Stimulated activated CD4-positive, alpha-beta T cell treated with anti-CD3 and anti-CD28 coated beads, Interleukin-15, amount 100 ng/mL, for 48 hours (primary cell): ENCODE measurements around the gene PHACTR1.
"Not testable (repeated sequence)": the region's sequence is repeated elsewhere in the genome, so short reads cannot be mapped to it uniquely, and the experiment has no call there.

Source experiments
- DNase-seq, 2 donors: peaks; one replicate each; pipeline ENCODE4 v3.0.0-alpha.2; 2020; ENCODE audit warnings: low read depth in 2 of 2

PHACTR1 gene

GRCh38 chr6:13157293-13157692 is 440.7 kb downstream of the PHACTR1 start:
- DNase-seq = no peak

DNA sequence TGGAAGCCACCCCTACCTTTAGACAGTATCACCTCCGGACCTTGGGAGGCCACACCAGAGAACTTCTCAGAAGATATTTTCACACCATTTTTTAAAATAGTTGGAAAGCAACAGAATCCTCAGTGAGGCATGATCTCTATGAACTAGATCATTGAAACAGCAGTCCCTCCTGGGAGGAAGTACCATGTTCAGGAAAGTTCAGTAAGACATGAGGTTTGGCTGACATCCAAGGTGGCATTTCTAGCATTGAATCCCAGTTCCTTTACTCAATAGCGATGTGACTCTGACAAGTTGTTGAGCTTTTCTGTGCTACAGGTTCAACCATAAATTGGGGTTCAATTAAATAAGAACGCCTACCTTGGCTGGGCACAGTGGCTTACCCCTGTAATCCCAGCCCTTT is 442.7 kb downstream of the PHACTR1 start:
- DNase-seq = no peak

DNA sequence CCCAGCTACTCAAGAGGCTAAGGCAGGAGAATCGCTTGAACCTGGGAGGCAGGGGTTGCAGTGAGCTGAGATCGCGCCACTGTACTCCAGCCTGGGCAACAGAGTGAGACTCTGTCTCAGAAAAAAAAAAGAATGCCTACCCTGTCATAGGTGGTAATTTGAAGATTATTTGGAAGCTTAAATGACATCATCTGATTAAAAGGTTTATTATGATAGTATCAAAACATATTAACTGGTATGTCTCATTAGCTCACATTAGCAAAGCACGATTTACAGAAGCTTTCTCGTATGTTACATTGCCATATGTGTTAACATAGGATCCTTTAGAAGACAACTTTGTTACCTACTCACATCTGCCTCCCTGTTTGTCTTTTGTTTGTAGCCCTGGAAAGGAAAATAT is 443.3 kb downstream of the PHACTR1 start:
- DNase-seq = not testable (repeated sequence)

DNA sequence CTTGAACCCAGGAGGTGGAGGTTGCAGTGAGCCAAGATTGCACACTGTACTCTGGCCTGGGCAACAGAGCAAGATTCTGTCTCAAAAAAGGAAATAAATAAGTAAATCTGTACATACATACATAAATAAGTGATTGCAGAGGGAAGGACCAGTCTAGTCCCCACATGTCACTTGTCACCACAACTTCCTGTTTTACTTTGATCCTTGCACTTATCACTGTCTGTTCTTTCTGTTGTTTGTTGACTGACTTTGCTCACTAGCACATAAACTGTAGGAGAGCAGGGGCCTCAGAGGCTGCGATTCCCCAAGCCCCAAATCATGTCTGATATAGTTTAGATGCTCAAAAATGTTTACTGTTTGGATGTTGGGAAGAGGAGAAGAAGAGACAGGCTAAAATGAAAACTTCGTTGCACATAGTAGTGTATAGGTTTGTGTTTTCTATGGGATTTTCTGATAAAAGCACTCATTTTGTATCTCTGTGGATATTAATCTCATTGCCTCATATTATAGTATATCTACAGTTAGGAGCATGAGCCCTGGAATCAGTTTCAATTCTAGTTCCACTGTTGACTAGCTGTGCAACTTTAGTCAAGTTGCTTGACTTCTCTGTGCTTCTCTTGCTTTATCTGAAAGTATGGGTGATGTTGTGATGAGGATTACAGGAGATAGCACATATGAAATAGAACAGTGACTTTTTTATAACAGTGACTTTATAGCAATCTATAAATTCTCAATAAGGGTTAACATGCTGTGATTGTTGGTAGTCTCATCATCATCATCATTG is 446.8 kb downstream of the PHACTR1 start:
- DNase-seq = no peak

DNA sequence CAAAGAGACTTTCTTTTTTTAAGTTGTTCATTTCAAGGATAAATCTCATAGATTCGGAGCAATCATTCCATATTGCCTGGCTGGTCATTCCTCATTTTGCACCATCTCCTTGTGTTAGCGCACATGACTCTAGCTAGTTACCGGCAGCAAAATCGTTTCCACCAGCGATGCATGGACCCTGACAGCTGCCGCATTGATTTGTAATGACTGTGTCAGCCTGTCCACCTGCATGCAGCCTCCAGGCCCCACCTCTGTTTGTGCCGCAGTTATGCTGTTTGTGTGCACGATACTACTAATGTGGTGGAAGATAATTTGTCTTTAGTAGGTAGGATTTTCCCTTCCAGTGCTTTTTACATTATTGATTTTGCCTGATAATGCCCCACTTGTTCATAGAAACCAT is 447.7 kb downstream of the PHACTR1 start:
- DNase-seq = no peak

DNA sequence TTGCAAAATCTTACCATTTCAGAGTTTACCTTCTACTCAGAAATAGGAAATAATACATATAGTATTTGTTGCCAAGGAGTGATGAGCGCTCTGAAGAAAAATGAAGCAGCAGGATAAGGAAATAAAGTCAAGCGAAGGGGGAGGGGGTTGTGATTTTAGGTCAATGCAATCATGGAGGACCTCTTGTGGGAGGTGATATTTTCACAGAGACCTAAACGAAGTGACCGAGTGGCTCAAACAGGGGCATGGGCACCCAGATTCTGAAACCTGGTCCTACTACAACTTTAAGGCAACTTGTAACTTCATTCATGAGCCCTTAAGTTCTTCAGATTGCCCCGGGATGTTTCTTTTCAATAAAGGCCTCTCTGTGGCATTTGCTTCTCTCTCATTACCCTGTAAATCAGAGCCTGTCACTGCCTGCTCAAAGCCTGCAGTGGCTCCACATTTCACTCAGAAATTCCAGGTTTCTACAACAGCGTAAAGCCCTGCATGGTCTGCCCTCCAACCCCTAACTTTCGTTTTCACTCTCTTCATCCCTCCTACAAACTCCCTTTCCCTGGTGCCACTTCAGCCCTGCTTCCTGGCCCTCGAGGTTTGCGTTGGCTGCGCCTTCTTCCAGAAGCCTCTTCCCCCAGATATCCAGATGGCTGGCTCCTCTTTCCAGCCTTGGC is 449.1 kb downstream of the PHACTR1 start:
- no peak for DNase-seq

DNA sequence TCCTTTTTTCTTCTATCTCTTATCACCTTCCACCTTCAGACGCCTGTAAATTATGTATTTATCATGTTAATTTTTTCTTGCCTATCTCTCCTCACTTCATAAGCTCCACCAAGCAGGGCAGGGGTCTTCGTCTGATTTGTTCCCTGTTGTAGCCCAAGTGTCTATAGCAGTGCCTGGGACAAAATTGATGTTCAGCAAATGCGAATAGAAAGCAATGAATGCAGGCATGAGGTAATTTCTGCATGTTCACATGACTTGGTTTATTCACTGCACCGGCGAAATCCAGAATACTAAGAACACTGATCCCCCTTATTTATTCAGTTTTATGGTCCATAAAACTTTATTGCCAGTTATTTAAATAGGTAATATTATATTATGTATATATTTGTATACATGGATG is 449.7 kb downstream of the PHACTR1 start:
- no peak for DNase-seq

- DNase-seq = no peak
Observed at GRCh38 chr6:13166916-13167315, 450.3 kb downstream of the PHACTR1 start.

GRCh38 chr6:13172291-13172690 is 455.7 kb downstream of the PHACTR1 start:
- DNase-seq = no peak

- DNase-seq = no peak
Observed at GRCh38 chr6:13175087-13175486, 458.5 kb downstream of the PHACTR1 start.

DNA sequence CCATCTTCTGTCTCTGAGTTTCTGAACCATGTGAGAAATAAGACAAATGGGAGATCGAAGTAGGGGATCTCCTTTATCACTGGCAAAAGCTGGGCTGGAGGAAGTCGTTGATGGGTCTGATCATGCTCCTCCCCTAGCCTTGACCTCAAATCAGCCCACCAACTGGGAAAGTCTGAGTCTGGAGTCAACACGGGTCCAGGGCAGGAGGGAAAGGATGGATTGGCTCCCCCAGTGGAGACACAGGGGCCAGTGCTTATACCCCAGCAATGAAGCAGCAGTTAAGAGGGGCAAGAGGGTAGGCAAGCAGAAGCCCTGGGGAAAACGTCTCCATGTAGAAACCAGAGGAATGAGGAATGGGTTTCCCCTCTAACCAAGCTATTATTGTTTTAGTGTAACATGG is 459.2 kb downstream of the PHACTR1 start:
- DNase-seq = no peak

GRCh38 chr6:13177664-13178063 is 461.1 kb downstream of the PHACTR1 start:
- no peak for DNase-seq

- DNase-seq = no peak
Observed at GRCh38 chr6:13178107-13178506, 461.5 kb downstream of the PHACTR1 start.

- DNase-seq = no peak
Observed at GRCh38 chr6:13180538-13180937, 464.0 kb downstream of the PHACTR1 start.

DNA sequence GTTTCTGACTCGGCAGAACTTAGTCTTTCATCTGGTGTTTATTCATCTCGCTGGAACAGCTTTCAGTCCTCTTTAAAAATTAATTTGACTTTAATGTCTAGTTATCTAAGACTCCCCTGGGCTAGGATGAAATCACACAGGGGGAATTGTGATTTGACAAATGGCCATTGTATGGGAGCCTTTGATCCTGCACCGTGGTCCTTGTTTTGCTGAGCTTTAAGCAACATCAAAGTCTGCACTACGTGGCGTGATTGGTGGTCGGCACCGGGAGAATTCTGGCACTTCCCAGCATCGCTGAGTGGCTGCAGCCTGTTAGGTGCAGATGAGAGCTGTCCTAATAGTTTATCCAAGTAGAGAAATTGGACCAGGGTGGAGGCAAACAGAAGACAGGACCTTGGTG is 464.8 kb downstream of the PHACTR1 start:
- no peak for DNase-seq

DNA sequence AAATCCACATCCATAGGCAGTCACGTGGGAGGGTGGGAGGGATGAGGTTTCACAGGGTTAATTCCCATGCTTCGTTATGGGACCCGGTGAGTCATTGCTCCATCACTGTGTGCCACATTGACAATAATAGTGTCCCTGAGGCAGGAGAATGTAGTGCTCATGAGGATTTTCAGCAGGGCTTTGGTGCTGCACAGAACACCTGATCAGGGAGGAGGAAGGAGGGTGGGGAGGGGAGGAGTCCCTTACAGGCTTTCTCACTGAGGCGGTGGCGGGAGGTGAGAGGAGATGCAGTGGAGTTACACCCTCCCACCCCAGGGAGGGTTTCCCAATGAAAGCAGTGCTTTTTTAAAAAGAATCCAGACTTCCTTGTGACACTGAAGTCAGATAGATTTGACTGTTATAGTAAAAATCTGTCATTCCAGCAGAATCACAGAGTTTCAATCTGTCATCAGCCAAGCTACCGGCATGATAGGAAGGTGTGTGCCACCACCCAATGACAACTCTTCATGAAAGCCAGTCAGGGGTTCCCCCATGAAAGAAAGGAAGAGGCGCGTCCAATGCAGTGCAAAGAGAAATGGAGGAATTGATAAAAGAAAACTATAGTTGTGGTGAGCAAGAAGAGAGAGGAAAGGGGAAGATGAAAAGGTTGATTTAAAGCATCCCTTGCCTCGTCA is 467.0 kb downstream of the PHACTR1 start:
- DNase-seq = no peak

DNA sequence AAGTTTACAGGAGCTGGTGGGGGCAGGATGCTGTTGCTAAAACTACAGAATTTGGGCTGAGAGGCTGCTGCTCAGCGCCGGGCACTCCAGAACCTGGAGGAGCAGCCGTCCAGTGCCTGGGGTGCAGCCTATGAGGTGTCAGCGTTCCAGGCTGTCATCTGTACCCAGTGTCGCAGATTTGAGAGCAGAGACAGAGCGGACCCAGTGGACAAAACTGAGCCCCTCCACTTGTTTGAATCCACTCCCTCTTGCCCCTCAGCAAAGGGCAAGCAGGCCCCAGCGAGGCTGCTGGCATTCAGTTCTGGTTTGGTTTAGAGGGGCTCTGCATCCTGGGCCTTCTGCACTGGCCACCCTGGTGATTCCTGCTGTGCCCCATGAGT is 467.5 kb downstream of the PHACTR1 start:
- no peak for DNase-seq

DNA sequence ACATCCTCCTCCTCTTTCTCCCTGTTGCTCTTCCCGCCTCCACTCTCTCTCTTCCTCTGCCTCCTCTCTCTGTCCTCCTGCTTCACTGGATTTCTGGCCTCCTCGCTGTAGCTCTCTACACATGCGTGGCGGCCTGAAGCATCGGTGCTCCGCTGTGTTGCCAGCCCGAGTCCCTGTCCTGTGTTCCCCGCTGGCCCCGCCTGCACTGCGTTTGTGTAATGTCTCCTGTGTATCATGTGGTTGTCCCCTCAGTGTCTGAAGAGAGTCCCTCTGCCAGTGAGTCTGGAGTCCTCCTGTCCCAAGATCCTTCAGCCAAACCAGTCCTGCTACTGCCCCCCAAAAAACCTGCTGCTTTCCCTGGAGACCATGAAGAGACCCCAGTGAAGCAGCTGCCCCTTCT is 468.0 kb downstream of the PHACTR1 start:
- DNase-seq = no peak

DNA sequence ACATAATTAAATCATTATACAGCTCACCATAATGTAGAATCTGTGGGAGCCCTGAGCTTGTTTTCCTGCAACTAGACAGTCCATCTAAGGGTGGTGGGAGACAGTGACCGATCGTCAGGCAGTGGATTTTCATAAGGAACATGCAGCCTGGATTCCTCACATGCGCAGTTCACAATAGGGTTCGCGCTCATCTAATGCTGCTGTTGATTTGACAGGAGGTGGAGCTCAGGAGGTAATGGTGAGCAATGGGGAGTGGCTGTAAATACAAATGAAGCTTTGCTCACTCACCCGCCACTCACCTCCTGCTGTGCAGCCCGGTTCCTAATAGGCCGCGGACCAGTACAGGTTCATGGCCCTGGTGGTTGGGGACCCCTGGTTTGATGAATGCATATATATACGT is 470.3 kb downstream of the PHACTR1 start:
- no peak for DNase-seq

GRCh38 chr6:13187692-13188091 is 471.1 kb downstream of the PHACTR1 start:
- DNase-seq = no peak

DNA sequence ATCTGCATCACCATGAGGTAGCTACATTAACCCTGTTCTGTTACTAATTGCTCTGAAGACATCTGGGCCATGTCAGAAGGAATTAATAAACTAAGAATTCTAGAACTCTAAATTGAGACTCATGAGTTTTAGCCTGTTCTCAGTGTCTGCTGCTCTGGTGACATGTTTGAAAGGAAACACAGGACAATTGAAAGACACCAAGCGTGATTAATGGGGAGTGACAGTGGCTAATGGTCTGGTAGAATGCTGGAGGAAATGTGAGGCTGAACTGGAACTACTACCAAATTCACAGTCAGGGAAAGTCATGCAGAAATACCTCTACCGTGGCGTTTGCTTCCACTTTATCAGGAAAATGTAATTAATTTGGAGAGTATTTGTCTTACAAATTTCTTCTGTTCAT is 471.7 kb downstream of the PHACTR1 start:
- DNase-seq = no peak

- DNase-seq = no peak
Observed at GRCh38 chr6:13189710-13190109, 473.1 kb downstream of the PHACTR1 start.

GRCh38 chr6:13190376-13190775 is 473.8 kb downstream of the PHACTR1 start:
- DNase-seq = no peak
